ENCODE measurements around the gene RAB28. TPM values are rescaled to one million over a fixed set of nuclear protein-coding genes. Genes with fewer than 3 reads are reported as not detected.

RAB28 gene
- total and polyA plus RNA-seq, 2 of the 8 experiments (the other 6 are each of a cell fraction or from before 2014, with no cell fraction given): 16.0 to 18.7 TPM

- TF ChIP-seq CHD7 (IDR thresholded peaks at IDR 0.05; ENCODE audit: insufficient replicate concordance, low read length) (no peak), SP2 (IDR thresholded peaks at IDR 0.05; ENCODE audit: low read length) (no peak), TCF12 (IDR thresholded peaks at IDR 0.05; ENCODE audit: low read depth, low read length) (no peak), TEAD4 (IDR thresholded peaks at IDR 0.05; ENCODE audit: low read depth, low read length) (no peak), SRF (IDR thresholded peaks at IDR 0.05; ENCODE audit: low read depth, low read length) (no peak), USF2 (IDR thresholded peaks at IDR 0.05; ENCODE audit: low read length) (no peak), RAD21 (IDR thresholded peaks at IDR 0.05 in 1 of 2, conservative IDR thresholded peaks at IDR 0.05 in 1 of 2; ENCODE audit: low read depth in 2 of 2, low read length in 2 of 2) (no peak), CTBP2 (IDR thresholded peaks at IDR 0.05; ENCODE audit: borderline replicate concordance, insufficient read depth, insufficient read length, low read length) (no peak), JUND (IDR thresholded peaks at IDR 0.05; ENCODE audit: low read length) (no peak), NRF1 (IDR thresholded peaks at IDR 0.05; ENCODE audit: low read depth, low read length) (no peak)
Observed at GRCh38 chr4:13347517-13348125, 136.5 kb downstream of the RAB28 start (continued).

Measured in H1 (cell line).